ENCODE measurements around the gene DNAJA4.
"Not testable (repeated sequence)": the region's sequence is repeated elsewhere in the genome, so short reads cannot be mapped to it uniquely, and the experiment has no call there.

Gene DNAJA4

DNA sequence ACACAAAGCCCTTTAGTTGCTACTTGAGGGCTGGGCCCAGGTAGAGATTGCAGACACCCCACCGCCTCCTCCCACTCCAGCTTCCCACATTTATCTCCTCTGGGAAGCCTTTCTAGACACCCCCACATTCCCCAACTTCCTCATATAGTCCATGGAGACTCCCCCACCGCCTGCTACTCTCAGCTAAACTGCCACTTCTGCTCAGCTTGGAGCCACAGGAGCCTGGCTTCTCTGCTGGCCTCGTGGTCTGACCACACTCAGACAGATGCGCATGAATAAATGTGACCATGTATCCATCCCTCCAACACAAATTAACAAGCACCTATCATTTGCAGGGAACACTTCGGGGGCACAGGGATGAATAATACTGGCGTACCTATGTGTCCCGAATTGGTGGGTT, 19.5 kb upstream of the DNAJA4 start:
- DNase-seq, result no peak

GRCh38 chr15:78245392-78245791, 19.0 kb upstream of the DNAJA4 start:
- not testable (repeated sequence) for DNase-seq

- DNase-seq, result not testable (repeated sequence)
Measured at GRCh38 chr15:78245976-78246620, 18.3 kb upstream of the DNAJA4 start.

DNA sequence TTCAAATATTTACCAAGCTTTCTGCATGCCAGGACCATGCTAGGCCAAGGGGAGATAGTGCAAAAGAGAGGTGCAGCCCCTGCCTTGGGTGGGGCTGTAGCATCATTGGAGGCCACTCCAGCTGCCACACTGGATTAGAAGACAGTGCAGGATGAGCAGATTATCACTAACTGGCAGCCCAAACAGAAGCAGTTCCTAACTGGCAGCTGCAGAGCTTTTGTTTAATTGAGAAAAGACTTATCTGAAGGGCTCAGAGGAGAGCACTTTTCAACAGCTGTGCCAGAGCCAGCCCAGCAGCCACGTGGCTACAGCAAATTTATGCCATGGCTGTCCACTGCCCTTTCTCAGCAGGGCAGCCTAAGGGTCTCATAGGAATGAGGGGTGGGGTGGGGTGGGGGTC, 16.5 kb upstream of the DNAJA4 start:
- no peak for DNase-seq

DNA sequence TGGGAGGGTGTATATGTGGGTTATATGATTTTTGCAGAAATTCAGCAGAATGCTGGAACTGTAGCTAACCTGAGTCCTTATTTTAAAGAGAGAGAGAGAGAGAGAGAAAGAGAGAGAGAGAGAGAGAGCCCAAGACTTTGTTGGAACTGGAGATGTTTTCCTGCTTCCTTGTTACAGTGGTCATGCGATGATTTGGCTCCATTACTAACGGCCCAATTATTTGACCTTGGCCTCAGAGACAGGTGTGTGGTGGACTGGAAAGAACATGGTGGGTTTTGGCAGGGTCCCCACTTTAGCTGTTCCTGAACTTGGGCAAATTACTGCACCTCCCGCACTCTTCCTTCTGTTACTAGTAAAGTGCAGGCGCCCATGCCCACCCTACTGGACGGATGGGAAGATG, 15.2 kb upstream of the DNAJA4 start:
- no peak for DNase-seq

DNA sequence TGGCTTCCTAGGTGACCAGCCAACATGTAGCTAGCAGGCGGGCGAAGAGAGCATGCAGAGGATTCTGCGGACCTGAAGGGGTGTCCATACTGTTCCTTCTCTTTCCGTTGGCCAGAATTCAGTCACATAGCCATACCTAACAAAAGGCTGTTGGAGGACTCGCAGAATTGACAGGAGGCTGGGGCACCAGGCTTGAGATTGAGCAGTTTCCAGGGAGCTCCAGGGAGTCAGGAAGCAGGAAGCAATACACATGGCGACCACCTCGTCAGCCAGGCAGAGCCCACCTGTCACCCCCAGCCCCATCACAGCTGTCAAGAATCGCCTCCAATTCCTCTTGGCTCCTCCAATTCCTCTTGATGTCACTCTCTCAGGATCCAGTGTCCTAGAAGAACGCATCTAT, 13.2 kb upstream of the DNAJA4 start:
- DNase-seq, result no peak

DNA sequence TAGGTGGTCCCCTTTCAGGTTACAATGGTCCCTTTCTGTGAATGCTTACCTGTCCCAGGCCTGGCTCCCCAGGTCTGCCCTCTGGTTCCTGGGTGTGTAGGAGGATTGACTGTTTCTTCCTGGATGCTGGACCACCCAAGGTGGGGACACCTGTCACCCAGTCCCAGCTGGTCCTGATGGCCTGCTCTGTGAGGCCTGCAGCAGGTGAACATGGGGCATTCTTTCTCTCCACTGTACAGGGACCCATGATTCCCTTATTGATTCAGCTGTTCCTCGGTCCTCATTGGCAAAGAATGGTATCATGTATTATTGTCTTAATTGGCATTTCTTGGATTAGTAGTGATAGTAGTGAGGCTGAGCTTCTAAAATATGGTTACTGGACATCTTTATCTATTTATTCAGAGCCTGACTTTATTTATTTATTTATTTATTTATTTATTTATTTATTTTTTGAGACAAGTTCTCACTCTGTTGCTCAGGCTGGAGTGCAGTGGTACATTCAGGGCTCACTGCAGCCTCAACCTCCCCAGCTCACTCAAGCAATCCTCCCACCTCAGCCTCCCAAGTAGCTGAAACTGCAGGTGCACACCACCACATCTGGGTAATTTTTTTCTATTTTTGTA, 8.8 kb upstream of the DNAJA4 start:
- no peak for DNase-seq

GRCh38 chr15:78256044-78256437, 8.3 kb upstream of the DNAJA4 start:
- DNase-seq, result no peak

DNA sequence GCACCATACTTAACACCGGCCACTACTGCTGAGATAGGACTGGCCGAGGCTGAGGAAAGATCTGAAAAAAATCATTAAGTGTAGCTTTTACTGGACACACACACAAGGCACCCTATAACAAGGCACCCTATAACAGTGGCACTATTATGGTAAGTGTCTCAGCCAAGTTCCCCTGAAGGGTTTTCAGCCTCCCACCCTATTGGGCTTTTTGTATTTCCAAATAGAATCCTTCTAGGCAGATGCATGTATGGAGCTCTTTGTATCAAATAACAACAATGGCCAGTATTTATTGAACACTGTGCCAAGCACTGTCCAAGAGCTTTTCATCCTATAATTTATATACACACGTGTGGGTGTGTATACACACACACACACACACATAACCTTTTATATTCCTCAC, 6.7 kb upstream of the DNAJA4 start:
- no peak for DNase-seq

DNA sequence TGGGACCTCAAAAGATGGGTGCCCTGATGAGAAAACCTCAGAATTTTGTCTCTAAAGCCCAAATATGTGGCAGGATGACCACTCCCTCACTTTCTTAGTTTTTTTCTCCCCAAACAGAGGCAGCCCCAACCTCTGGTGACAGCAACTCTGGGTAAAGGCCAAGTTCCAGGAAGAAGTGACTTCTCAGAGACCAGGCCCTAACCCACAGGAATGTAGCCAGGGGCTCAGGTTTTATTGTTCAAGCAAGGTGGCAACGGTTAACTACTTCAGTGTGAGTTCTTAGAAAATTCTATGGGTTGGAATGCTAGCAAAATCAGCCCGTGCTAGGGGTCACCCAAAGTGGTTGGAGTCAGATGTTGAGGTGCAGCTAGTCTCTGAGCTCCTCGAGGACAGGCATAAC, 5.1 kb upstream of the DNAJA4 start:
- DNase-seq, result no peak

GRCh38 chr15:78260489-78260888, 3.9 kb upstream of the DNAJA4 start:
- no peak for DNase-seq

- DNase-seq, result no peak
Measured at GRCh38 chr15:78261062-78261461, 3.3 kb upstream of the DNAJA4 start.

GRCh38 chr15:78263351-78263781, 996 bp upstream of the DNAJA4 start:
- no peak for DNase-seq

DNA sequence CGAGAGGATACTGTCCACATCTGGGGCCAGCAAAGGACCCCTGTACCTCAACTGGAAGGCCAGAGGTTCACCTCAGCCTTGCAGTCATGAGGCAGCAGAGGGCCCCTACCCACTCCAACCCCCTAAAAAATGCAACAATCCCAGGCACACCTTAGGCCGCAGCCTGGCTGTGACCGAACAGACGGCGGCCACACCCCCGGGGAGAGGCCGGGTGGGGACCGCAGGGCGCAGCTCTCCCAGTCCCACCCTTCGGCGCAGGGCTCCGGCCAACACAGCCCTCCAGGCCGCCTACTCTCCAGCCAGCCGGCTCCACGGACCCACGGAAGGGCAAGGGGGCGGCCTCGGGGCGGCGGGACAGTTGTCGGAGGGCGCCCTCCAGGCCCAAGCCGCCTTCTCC, 457 bp upstream of the DNAJA4 start:
- no peak for DNase-seq

- DNase-seq, result no peak
Measured at GRCh38 chr15:78265137-78265460, 737 bp downstream of the DNAJA4 start.

GRCh38 chr15:78265752-78266224, 1.4 kb downstream of the DNAJA4 start:
- no peak for DNase-seq

DNA sequence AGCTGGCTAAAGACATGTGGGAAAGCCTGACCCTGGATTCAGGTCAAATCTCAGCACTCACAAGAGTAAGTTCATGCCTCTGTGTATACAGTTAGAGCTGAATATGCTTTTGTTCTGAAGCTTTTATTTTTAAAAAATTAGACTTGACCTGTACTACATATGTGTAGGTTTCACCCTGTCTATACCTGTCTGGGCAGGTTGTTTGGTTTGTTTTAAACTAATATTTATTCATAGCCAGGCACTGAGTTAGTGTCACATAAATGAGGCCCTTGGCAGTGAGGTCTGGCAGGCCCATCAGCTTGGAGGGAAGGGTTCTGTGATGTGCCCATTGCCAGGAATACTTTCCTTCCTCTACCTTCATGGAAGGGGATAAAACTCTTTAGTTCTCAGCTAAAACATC, 1.9 kb downstream of the DNAJA4 start:
- DNase-seq, result no peak

DNA sequence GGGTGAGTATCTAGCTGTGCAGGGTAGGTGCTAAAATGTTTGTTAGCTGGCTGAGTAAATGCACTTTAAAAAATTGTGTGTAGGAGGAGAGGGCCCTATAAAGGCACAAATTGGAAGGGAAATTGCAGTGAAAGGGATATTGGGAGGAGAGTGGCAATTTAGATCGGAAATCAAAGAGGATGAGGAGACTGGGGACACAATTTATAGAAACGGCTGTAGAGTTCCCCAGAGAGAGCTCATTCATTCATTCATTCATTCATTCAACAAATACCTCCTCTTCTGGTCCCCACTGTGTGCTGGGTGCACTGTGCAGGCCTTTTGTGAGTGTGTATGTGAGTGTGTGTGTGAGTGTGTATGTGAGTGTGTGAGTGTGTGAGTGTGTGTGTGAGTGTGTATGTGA, 2.4 kb downstream of the DNAJA4 start:
- no peak for DNase-seq

- DNase-seq, result no peak
Measured at GRCh38 chr15:78272316-78272715, 8.0 kb downstream of the DNAJA4 start.

DNA sequence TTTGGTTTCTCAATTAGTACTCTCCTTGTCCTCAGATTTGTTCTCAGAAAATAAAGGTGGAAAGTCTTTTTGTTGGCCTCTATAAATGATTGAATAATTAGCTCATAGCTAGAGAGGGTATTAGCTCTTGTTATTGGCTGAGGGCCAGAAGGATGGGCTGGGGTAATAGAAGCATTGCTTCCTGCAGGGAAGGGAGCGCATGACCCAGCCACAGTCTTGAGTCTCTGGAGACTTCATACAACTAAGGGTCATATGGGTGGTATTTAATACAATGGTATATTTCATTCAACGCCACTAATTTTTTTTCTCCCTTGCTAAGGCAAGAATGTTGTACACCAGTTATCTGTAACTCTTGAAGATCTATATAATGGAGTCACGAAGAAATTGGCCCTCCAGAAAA, 8.4 kb downstream of the DNAJA4 start:
- DNase-seq, result no peak

DNA sequence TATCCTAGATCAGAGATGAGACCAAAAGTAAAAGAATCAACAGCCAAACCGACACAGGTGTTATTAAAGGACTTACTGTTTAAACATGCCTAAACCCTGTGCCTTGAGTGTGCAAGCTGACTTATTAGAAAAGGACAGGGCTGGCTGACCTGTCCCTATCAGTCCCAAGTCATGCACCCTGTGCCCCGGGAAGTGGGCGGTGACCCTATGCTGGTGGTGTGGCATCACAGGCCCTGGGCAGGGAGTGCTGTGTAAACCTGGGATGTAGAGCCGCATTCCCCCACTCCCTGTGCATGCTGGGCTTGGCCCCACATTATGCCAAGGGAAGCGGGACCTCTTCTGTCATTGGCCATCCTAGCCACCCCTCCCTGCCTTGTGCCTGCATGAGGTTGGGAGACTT, 10.6 kb downstream of the DNAJA4 start:
- DNase-seq, result no peak

DNA sequence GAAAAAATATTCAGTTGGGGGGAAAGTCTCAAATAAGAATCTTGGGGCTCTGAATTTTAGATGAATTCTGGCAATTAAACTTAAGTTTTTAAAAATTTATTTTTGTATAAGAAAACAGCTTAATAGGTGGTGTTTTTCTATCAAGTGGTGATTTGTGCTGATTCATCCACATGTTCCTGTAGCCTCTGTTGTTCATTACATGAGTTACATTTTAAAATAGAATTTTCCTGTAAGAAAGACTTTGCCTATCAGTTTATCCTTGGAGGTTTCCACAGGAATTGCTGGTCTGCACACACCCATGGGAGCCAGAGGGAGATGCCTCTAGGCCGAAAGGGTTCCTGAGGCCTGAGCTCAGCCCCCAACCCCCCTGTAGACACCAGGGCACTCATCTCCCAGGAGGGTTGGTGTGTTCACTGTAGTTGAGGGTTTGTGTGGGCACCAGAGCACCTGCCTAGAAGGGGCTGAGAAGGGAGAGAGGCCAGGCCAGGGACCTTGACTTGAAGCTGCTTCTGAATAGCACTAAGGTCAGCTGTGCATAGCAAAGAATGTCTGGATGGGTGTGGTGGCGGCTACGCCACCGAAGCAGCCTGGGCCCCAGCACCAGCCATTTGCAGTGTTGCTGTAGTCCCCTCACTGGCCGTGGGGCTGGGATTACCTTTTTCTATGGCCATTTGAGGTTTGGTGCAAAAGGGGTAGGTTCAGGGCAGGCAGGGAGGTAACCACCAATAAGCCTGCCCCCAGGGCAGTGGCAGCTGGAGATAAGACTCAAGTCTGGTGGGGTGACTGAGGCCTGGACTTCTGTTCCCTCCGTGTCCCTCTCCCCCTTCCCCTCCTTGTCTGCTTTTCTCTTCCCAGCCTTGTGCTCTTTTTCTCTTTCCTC, 11.9 kb downstream of the DNAJA4 start:
- DNase-seq, result no peak

DNA sequence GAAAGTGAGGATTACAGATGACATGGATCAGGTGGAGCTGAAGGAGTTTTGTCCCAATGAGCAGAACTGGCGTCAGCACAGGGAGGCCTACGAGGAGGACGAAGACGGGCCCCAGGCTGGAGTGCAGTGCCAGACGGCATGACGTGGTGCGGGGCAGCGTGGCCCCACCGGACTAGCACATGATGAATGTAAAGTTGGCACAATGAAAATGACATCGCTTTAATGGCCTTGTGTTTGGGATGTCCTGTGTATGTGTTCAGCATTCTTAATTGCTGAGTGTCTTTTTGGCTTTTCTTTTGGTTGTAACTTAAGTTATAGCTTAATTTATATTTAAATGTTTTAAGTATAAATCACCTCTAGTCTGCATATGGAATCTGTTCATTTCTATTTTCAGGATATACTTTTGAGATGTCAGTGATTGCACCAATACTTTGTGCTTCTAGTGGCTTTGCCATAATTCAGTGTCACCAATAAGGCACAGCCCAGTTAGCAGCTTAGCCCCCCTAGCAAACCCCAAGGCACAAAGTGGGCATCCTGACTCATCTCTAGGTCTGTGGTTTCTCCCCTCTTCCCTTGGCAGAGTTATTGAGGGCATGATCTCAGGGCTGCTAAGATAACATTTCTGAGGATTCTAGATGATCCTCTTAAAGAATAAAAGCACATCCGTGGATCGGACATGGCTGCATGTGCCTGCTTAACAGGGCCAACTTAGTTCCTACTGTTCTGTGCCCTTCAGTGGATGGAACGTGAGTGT, 16.1 kb downstream of the DNAJA4 start:
- no peak for DNase-seq

Measured in activated CD4-positive, alpha-beta T cell treated with anti-CD3 and anti-CD28 coated beads for 1 hour (primary cell).